GM18502 (cell line): ENCODE results near the gene SLC25A23.
"Not testable (repeated sequence)": the region's sequence is repeated elsewhere in the genome, so short reads cannot be mapped to it uniquely, and the experiment has no call there.

ENCODE experiments used
- ATAC-seq: cut with Tn5 transposase; IDR thresholded peaks from one replicate; pipeline ENCODE4 v1.9.1; 2021; ENCODE audit warnings: mild to moderate bottlenecking; ENCODE audit not compliant: unreplicated experiment, poor library complexity

The SLC25A23 gene

GRCh38 chr19:6459262-6460098, at the start of gene SLC25A23:
SLC25A23 (minus strand) TSS chr19:6459792; CDS start chr19:6459628, 164 bp downstream.
- peak; percentile 36 for ATAC-seq

GRCh38 chr19:6508028-6508771, 48.6 kb upstream of the SLC25A23 start:
- ATAC-seq, result not testable (repeated sequence)

GRCh38 chr19:6503407-6504201, 44.0 kb upstream of the SLC25A23 start:
- ATAC-seq, result no peak

GRCh38 chr19:6501740-6502648, 42.4 kb upstream of the SLC25A23 start, which contains the start of gene TUBB4A:
TUBB4A (minus strand) TSS chr19:6502309; CDS start chr19:6502212, 97 bp downstream.
- ATAC-seq, result no peak

- ATAC-seq, result no peak
Observed at GRCh38 chr19:6500837-6501739, 41.5 kb upstream of the SLC25A23 start.

- ATAC-seq, result no peak
Observed at GRCh38 chr19:6499052-6499790, 39.6 kb upstream of the SLC25A23 start.

- ATAC-seq, result no peak
Observed at GRCh38 chr19:6498294-6499036, 38.9 kb upstream of the SLC25A23 start.

- ATAC-seq, result no peak
Observed at GRCh38 chr19:6495947-6496346, 36.4 kb upstream of the SLC25A23 start.

- no peak for ATAC-seq
Observed at GRCh38 chr19:6494438-6495036, 34.9 kb upstream of the SLC25A23 start.

GRCh38 chr19:6491802-6492592, 32.4 kb upstream of the SLC25A23 start:
- no peak for ATAC-seq

DNA sequence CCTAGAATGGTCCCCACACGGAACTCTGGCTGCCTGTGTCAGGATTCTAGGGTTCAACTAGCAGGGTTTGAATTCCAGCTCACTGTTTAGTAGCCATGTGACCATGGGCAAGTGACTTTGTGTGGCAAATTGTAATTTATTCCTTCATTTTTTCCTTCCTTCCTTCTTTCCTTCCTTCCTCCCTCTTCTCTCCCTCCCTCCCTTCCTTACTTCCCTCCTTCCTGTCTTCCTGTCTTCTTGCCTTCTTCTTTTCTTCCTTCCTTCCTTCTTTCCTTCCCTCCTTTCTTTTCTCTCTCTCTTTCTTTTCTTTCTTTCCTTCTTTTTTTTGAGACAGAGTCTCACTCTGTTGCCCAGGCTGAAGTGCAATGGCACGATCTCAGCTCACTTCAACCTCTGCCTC, 30.5 kb upstream of the SLC25A23 start:
- ATAC-seq, result no peak

- peak; percentile 48 for ATAC-seq
Observed at GRCh38 chr19:6489278-6490061, 29.9 kb upstream of the SLC25A23 start.

DNA sequence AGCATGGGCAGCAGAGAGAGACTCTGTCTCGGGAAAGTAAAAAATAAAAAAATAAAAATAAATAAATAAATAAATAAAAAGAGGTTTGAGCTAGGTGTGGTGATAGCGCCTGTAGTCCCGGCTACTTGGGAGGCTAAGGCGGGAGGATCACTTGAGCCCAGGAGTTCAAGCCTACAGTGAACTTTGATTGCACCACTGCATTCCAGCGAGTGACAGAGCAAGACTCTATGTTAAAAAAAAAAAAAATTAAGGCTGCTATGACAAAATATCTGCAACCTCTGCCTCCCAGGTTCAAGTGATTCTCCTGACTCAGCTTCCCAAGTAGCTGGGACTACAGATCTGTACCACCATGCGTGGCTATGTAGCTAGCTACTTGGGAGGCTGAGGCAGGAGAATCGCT, 25.2 kb upstream of the SLC25A23 start:
- no peak for ATAC-seq

GRCh38 chr19:6484230-6484629, 24.6 kb upstream of the SLC25A23 start:
- no peak for ATAC-seq

- no peak for ATAC-seq
Observed at GRCh38 chr19:6483235-6483634, 23.6 kb upstream of the SLC25A23 start.
